ENCODE results near the gene MAK.

The MAK gene

GRCh38 chr6:10736731-10737130 is 101.6 kb downstream of the MAK start:
- Histone ChIP-seq H3K27me3 (replicated peaks in 2 of 5; ENCODE audit: control insufficient read depth in 4 of 5, insufficient read depth in 5 of 5, low read length in 4 of 5) (no peaks in the 10 kb centered on the region), H3K4me3 (ENCODE audit: control insufficient read depth in 1 of 7, extremely low read depth in 1 of 7, insufficient read depth in 4 of 7, low read depth in 2 of 7, low read length in 6 of 7) (no peak overlapping the region), H3K9me3 (ENCODE audit: control extremely low read depth in 1 of 5, control insufficient read depth in 4 of 5, insufficient read depth in 2 of 5, low read depth in 1 of 5, low read length in 4 of 5) (no peaks in the 10 kb centered on the region), H3K36me3 (ENCODE audit: control insufficient read depth in 4 of 4, insufficient read depth in 4 of 4, low read length in 3 of 4) (peaks cover 3 to 13% (median 10%) of the 10 kb centered on the region in 4 experiments), H3K27ac (ENCODE audit: insufficient read depth in 1 of 2, low read depth in 1 of 2, low read length in 2 of 2, poor library complexity in 1 of 2, severe bottlenecking in 2 of 2) (no peak overlapping the region), H3K4me1 (ENCODE audit: control extremely low read depth in 1 of 4, control insufficient read depth in 4 of 4, insufficient read depth in 4 of 4, low read length in 3 of 4) (no peaks in the 10 kb centered on the region)
- ChIA-PET POLR2A (no interaction called here), CTCF (interaction anchor here (1.1 to 1.2 kb wide), 2 partner anchors 8 to 11 kb away, joined by 3 to 4 read pairs; partner anchors contain the start of gene TMEM14B)
- no CpG with 5 or more reads among the region's 2 CpGs for WGBS (ENCODE audit: insufficient coverage)
- DNase-seq, result no peak

DNA sequence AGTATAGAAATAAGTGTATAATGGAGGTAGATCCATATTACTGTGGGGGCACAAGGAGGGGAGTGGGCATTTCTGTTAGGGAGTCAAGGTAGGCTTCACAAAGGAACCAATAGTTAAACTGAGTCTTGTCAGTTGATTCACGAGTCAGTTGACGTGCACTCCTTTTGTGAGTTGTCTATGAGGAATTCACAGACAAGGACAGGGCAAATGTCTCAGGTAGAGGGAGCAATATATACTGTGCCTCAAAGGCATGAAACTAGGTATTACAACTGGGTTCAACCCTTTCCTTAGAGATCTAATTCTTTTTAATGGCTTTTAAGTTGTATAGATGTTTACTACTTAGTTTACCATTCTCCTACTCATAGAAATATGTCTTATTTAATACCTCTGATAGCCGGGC is 104.5 kb downstream of the MAK start:
- CTCF ChIA-PET, result no interaction called here
- WGBS (ENCODE audit: insufficient coverage), result 100% methylated on average over 2 of the region's 3 CpGs
- H3K9me3 ChIP-seq (ENCODE audit: control extremely low read depth in 1 of 5, control insufficient read depth in 4 of 5, insufficient read depth in 2 of 5, low read depth in 1 of 5, low read length in 4 of 5), result no peaks in the 10 kb centered on the region
- POLR2A ChIA-PET, result no interaction called here
- peaks cover 3 to 28% (median 18%) of the 10 kb centered on the region in 4 experiments for H3K36me3 ChIP-seq (ENCODE audit: control insufficient read depth in 4 of 4, insufficient read depth in 4 of 4, low read length in 3 of 4)
- no peak overlapping the region for H3K4me3 ChIP-seq (ENCODE audit: control insufficient read depth in 1 of 7, extremely low read depth in 1 of 7, insufficient read depth in 4 of 7, low read depth in 2 of 7, low read length in 6 of 7)
- H3K27me3 ChIP-seq (replicated peaks in 2 of 5; ENCODE audit: control insufficient read depth in 4 of 5, insufficient read depth in 5 of 5, low read length in 4 of 5), result no peaks in the 10 kb centered on the region
- H3K4me1 ChIP-seq (ENCODE audit: control extremely low read depth in 1 of 4, control insufficient read depth in 4 of 4, insufficient read depth in 4 of 4, low read length in 3 of 4), result peaks cover 0 to 15% (median under 1%) of the 10 kb centered on the region in 4 experiments
- H3K27ac ChIP-seq (ENCODE audit: insufficient read depth in 1 of 2, low read depth in 1 of 2, low read length in 2 of 2, poor library complexity in 1 of 2, severe bottlenecking in 2 of 2), result no peak overlapping the region
- DNase-seq, result no peak

- H3K27me3 ChIP-seq (replicated peaks in 2 of 5; ENCODE audit: control insufficient read depth in 4 of 5, insufficient read depth in 5 of 5, low read length in 4 of 5), result no peaks in the 10 kb centered on the region
- H3K9me3 ChIP-seq (ENCODE audit: control extremely low read depth in 1 of 5, control insufficient read depth in 4 of 5, insufficient read depth in 2 of 5, low read depth in 1 of 5, low read length in 4 of 5), result no peaks in the 10 kb centered on the region
- no peak overlapping the region for H3K27ac ChIP-seq (ENCODE audit: insufficient read depth in 1 of 2, low read depth in 1 of 2, low read length in 2 of 2, poor library complexity in 1 of 2, severe bottlenecking in 2 of 2)
- WGBS (ENCODE audit: insufficient coverage), result 98% methylated on average over 17 of the region's 17 CpGs
- peaks cover 0 to 15% (median under 1%) of the 10 kb centered on the region in 4 experiments for H3K4me1 ChIP-seq (ENCODE audit: control extremely low read depth in 1 of 4, control insufficient read depth in 4 of 4, insufficient read depth in 4 of 4, low read length in 3 of 4)
- ChIA-PET POLR2A (no interaction called here), CTCF (no interaction called here)
- no peak for DNase-seq
- peaks cover 3 to 32% (median 24%) of the 10 kb centered on the region in 4 experiments for H3K36me3 ChIP-seq (ENCODE audit: control insufficient read depth in 4 of 4, insufficient read depth in 4 of 4, low read length in 3 of 4)
- H3K4me3 ChIP-seq (ENCODE audit: control insufficient read depth in 1 of 7, extremely low read depth in 1 of 7, insufficient read depth in 4 of 7, low read depth in 2 of 7, low read length in 6 of 7), result no peak overlapping the region
Measured at GRCh38 chr6:10733151-10733715, 105.1 kb downstream of the MAK start.

- no peak for DNase-seq
Measured at GRCh38 chr6:10730254-10730653, 108.1 kb downstream of the MAK start.

GRCh38 chr6:10725716-10726115 is 112.6 kb downstream of the MAK start:
- 100% methylated on average over 5 of the region's 9 CpGs for WGBS (ENCODE audit: insufficient coverage)
- H3K36me3 ChIP-seq (ENCODE audit: control insufficient read depth in 4 of 4, insufficient read depth in 4 of 4, low read length in 3 of 4), result peaks cover 0 to 35% (median 27%) of the 10 kb centered on the region in 4 experiments
- H3K4me1 ChIP-seq (ENCODE audit: control extremely low read depth in 1 of 4, control insufficient read depth in 4 of 4, insufficient read depth in 4 of 4, low read length in 3 of 4), result peaks cover 4 to 35% (median 22%) of the 10 kb centered on the region in 4 experiments
- ChIA-PET CTCF (interaction anchor here (0.8 to 1.1 kb wide), 2 partner anchors 18 to 215 kb away, joined by 3 to 4 read pairs; no protein-coding TSS in a partner anchor), POLR2A (no interaction called here)
- H3K4me3 ChIP-seq (ENCODE audit: control insufficient read depth in 1 of 7, extremely low read depth in 1 of 7, insufficient read depth in 4 of 7, low read depth in 2 of 7, low read length in 6 of 7), result no peak overlapping the region
- DNase-seq, result no peak
- no peak overlapping the region for H3K27ac ChIP-seq (ENCODE audit: insufficient read depth in 1 of 2, low read depth in 1 of 2, low read length in 2 of 2, poor library complexity in 1 of 2, severe bottlenecking in 2 of 2)
- no peaks in the 10 kb centered on the region for H3K27me3 ChIP-seq (replicated peaks in 2 of 5; ENCODE audit: control insufficient read depth in 4 of 5, insufficient read depth in 5 of 5, low read length in 4 of 5)
- no peaks in the 10 kb centered on the region for H3K9me3 ChIP-seq (ENCODE audit: control extremely low read depth in 1 of 5, control insufficient read depth in 4 of 5, insufficient read depth in 2 of 5, low read depth in 1 of 5, low read length in 4 of 5)

More at GRCh38 chr6:10730254-10730653, 108.1 kb downstream of the MAK start:
- Histone ChIP-seq H3K4me1 (ENCODE audit: control extremely low read depth in 1 of 4, control insufficient read depth in 4 of 4, insufficient read depth in 4 of 4, low read length in 3 of 4) (peaks cover 0 to 15% (median under 1%) of the 10 kb centered on the region in 4 experiments), H3K27ac (ENCODE audit: insufficient read depth in 1 of 2, low read depth in 1 of 2, low read length in 2 of 2, poor library complexity in 1 of 2, severe bottlenecking in 2 of 2) (no peak overlapping the region), H3K9me3 (ENCODE audit: control extremely low read depth in 1 of 5, control insufficient read depth in 4 of 5, insufficient read depth in 2 of 5, low read depth in 1 of 5, low read length in 4 of 5) (no peaks in the 10 kb centered on the region), H3K36me3 (ENCODE audit: control insufficient read depth in 4 of 4, insufficient read depth in 4 of 4, low read length in 3 of 4) (peaks cover 3 to 45% (median 37%) of the 10 kb centered on the region in 4 experiments), H3K27me3 (replicated peaks in 2 of 5; ENCODE audit: control insufficient read depth in 4 of 5, insufficient read depth in 5 of 5, low read length in 4 of 5) (no peaks in the 10 kb centered on the region), H3K4me3 (ENCODE audit: control insufficient read depth in 1 of 7, extremely low read depth in 1 of 7, insufficient read depth in 4 of 7, low read depth in 2 of 7, low read length in 6 of 7) (no peak overlapping the region)
- CTCF ChIA-PET, result no interaction called here
- 100% methylated on average over 1 of the region's 3 CpGs for WGBS (ENCODE audit: insufficient coverage)
- POLR2A ChIA-PET, result no interaction called here

DNA sequence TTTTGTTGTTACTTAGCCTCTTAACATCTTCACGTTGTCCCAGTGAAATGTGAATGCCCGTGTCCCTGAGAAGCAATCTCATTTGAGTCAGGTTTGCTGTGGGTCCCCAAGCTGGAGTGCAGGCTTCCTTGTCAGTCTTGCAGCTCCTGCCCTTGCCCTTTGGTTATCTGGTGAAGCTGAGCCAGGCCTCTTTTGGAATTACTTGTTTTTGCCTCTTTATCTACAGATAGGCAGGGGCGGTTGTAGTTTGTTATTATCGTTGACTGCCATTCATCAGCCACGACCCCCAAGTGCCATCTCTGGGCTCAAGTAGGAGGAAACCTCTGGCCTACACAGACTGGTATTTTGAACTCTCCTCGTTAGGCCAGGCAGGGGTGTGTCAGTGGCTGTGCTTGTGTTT is 113.3 kb downstream of the MAK start:
- no peaks in the 10 kb centered on the region for H3K27me3 ChIP-seq (replicated peaks in 2 of 5; ENCODE audit: control insufficient read depth in 4 of 5, insufficient read depth in 5 of 5, low read length in 4 of 5)

GRCh38 chr6:10723567-10723881 is 114.8 kb downstream of the MAK start:
- POLR2A ChIA-PET, result no interaction called here
- Histone ChIP-seq H3K4me3 (ENCODE audit: control insufficient read depth in 1 of 7, extremely low read depth in 1 of 7, insufficient read depth in 4 of 7, low read depth in 2 of 7, low read length in 6 of 7) (peak overlapping the region; percentile 67 to 87 (median 81)), H3K9me3 (ENCODE audit: control extremely low read depth in 1 of 5, control insufficient read depth in 4 of 5, insufficient read depth in 2 of 5, low read depth in 1 of 5, low read length in 4 of 5) (peaks cover 0 to 3% (median 2%) of the 10 kb centered on the region in 5 experiments), H3K36me3 (ENCODE audit: control insufficient read depth in 4 of 4, insufficient read depth in 4 of 4, low read length in 3 of 4) (peaks cover 0 to 24% (median 16%) of the 10 kb centered on the region in 4 experiments), H3K27ac (ENCODE audit: insufficient read depth in 1 of 2, low read depth in 1 of 2, low read length in 2 of 2, poor library complexity in 1 of 2, severe bottlenecking in 2 of 2) (peak overlapping the region; percentile 58 to 88), H3K4me1 (ENCODE audit: control extremely low read depth in 1 of 4, control insufficient read depth in 4 of 4, insufficient read depth in 4 of 4, low read length in 3 of 4) (peaks cover 4 to 27% (median 22%) of the 10 kb centered on the region in 4 experiments), H3K27me3 (replicated peaks in 2 of 5; ENCODE audit: control insufficient read depth in 4 of 5, insufficient read depth in 5 of 5, low read length in 4 of 5) (no peaks in the 10 kb centered on the region)
- DNase-seq, result no peak
- CTCF ChIA-PET, result interaction anchor here (1.2 to 2.7 kb wide), 2 partner anchors 11 to 23 kb away, joined by 5 to 7 read pairs; partner anchors contain the start of gene TMEM14B
- 47% methylated on average over 3 of the region's 7 CpGs for WGBS (ENCODE audit: insufficient coverage)

More for the DNA sequence above, 113.3 kb downstream of the MAK start:
- DNase-seq, result peak in 2 of 3 donors; percentile 21 to 58
- CTCF ChIA-PET, result no interaction called here
- Histone ChIP-seq H3K36me3 (ENCODE audit: control insufficient read depth in 4 of 4, insufficient read depth in 4 of 4, low read length in 3 of 4) (peaks cover 0 to 30% (median 21%) of the 10 kb centered on the region in 4 experiments), H3K4me3 (ENCODE audit: control insufficient read depth in 1 of 7, extremely low read depth in 1 of 7, insufficient read depth in 4 of 7, low read depth in 2 of 7, low read length in 6 of 7) (no peak overlapping the region), H3K27ac (ENCODE audit: insufficient read depth in 1 of 2, low read depth in 1 of 2, low read length in 2 of 2, poor library complexity in 1 of 2, severe bottlenecking in 2 of 2) (no peak overlapping the region), H3K9me3 (ENCODE audit: control extremely low read depth in 1 of 5, control insufficient read depth in 4 of 5, insufficient read depth in 2 of 5, low read depth in 1 of 5, low read length in 4 of 5) (no peaks in the 10 kb centered on the region), H3K4me1 (ENCODE audit: control extremely low read depth in 1 of 4, control insufficient read depth in 4 of 4, insufficient read depth in 4 of 4, low read length in 3 of 4) (peaks cover 4 to 29% (median 22%) of the 10 kb centered on the region in 4 experiments)
- 95% methylated on average over 6 of the region's 6 CpGs for WGBS (ENCODE audit: insufficient coverage)
- POLR2A ChIA-PET, result no interaction called here
